Keratinocyte (primary cell): ENCODE data around the gene MADD. TPM values are rescaled to one million over a fixed set of nuclear protein-coding genes. Genes with fewer than 3 reads are reported as not detected.

Source experiments
- DNase-seq: peaks from one replicate; pipeline ENCODE4 v3.0.0-alpha.2; 2011; ENCODE audit warnings: low read depth, missing footprints, low spot score
- FAIRE-seq: peaks from 2 replicates; lab custom pipeline; 2011; peaks lifted over from hg19 to GRCh38; lab: Jason Lieb, UNC
- H2AFZ ChIP-seq: 2 replicates; pipeline ENCODE4 v1.6.0; 2012; ENCODE audit warnings: low read length, control low read depth, inconsistent platforms; ENCODE audit not compliant: control insufficient read depth
- H3K27ac ChIP-seq: 2 replicates; pipeline ENCODE4 v1.5.1; 2011; ENCODE audit warnings: low read length; ENCODE audit not compliant: control insufficient read depth, insufficient read depth
- H3K27me3 ChIP-seq: 3 replicates; pipeline ENCODE4 v1.6.0; 2011; ENCODE audit warnings: low read length; ENCODE audit not compliant: control insufficient read depth, insufficient read depth; ENCODE audit errors: extremely low read depth
- H3K36me3 ChIP-seq, 2 experiments: 2 replicates in 1 of 2; 3 replicates in 1 of 2; pipeline ENCODE4 v1.5.1; 2011; ENCODE audit warnings: low read length in 2 of 2, mild to moderate bottlenecking in 1 of 2; ENCODE audit not compliant: control insufficient read depth in 2 of 2, insufficient read depth in 2 of 2; ENCODE audit errors: extremely low read depth in 1 of 2
- H3K4me1 ChIP-seq: 3 replicates; pipeline ENCODE4 v1.5.1; 2011; ENCODE audit warnings: low read length; ENCODE audit not compliant: control insufficient read depth, insufficient read depth; ENCODE audit errors: extremely low read depth
- H3K4me2 ChIP-seq: 3 replicates; pipeline ENCODE4 v1.6.0; 2011; ENCODE audit warnings: low read depth, low read length; ENCODE audit not compliant: control insufficient read depth, insufficient read depth; ENCODE audit errors: extremely low read depth
- H3K4me3 ChIP-seq, 3 experiments: fragments of 200-600 bp in 1 of 3; sonication (generic) in 1 of 3; 2 replicates in 2 of 3; 3 replicates in 1 of 3; pipeline ENCODE4 v1.5.1; 2011 to 2016; ENCODE audit warnings: low read length in 3 of 3, mild to moderate bottlenecking in 3 of 3, control low read depth in 2 of 3, inconsistent platforms in 1 of 3, low read depth in 1 of 3, mixed read lengths in 1 of 3, mixed run types in 1 of 3, moderate library complexity in 1 of 3; ENCODE audit not compliant: control insufficient read depth in 2 of 3, insufficient read depth in 2 of 3; ENCODE audit errors: extremely low read depth in 1 of 3
- H3K79me2 ChIP-seq: 2 replicates; pipeline ENCODE4 v1.6.0; 2012; ENCODE audit warnings: low read length; ENCODE audit not compliant: control insufficient read depth, insufficient read depth
- H3K9ac ChIP-seq: 3 replicates; pipeline ENCODE4 v1.6.0; 2011; ENCODE audit warnings: low read length; ENCODE audit not compliant: control insufficient read depth, insufficient read depth; ENCODE audit errors: extremely low read depth
- H3K9me1 ChIP-seq: 3 replicates; pipeline ENCODE4 v1.6.0; 2011; ENCODE audit warnings: low read length; ENCODE audit not compliant: control insufficient read depth, insufficient read depth; ENCODE audit errors: extremely low read depth
- H3K9me3 ChIP-seq: 2 replicates; pipeline ENCODE4 v1.5.1; 2012; ENCODE audit warnings: low read depth, low read length; ENCODE audit not compliant: control insufficient read depth
- H4K20me1 ChIP-seq: 3 replicates; pipeline ENCODE4 v1.6.0; 2011; ENCODE audit warnings: low read length; ENCODE audit not compliant: control insufficient read depth, insufficient read depth; ENCODE audit errors: extremely low read depth
- EZH2 ChIP-seq: IDR thresholded peaks from one replicate; pipeline ENCODE4 v1.6.1; 2012; ENCODE audit warnings: inconsistent platforms, mild to moderate bottlenecking, low read length, moderate library complexity
- dilution Hi-C: fragments of 300-500 bp; cut with MboI; formaldehyde crosslinking; loops from one replicate; pipeline ENCODE4 v1.7.0; 2020; ENCODE audit warnings: low sequenced_read_pairs; ENCODE audit not compliant: extremely low pct_ligation_motif_present
- polyA plus RNA-seq, 5 experiments: library from polyadenylated mRNA; depleted of rRNA in 3 of 5; stranded (reverse) in 3 of 5; stranded (forward) in 1 of 5; unstranded in 1 of 5; fragments of >200 nt; gene quantifications; 1 replicate in 1 of 5; 2 replicates in 3 of 5; 3 replicates in 1 of 5; pipeline versions ENCODE4 v1.2.1 to v1.2.3, GENCODE V29; 2011 to 2012; ENCODE audit warnings: missing spikeins in 2 of 5, low read depth in 1 of 5, low replicate concordance in 1 of 5
- TF ChIP-seq, protein P1 (sequence below), 3 experiments: IDR thresholded peaks in 1 of 3; conservative IDR thresholded peaks in 1 of 3; optimal IDR thresholded peaks in 1 of 3; 2 replicates in 2 of 3; 3 replicates in 1 of 3; pipeline versions ENCODE3 to v1.5.1; 2011; ENCODE audit warnings: low read length in 3 of 3, mild to moderate bottlenecking in 3 of 3, moderate library complexity in 2 of 3, control low read depth in 1 of 3, inconsistent platforms in 1 of 3; ENCODE audit not compliant: insufficient read depth in 2 of 3; ENCODE audit errors: extremely low read depth in 1 of 3

The MADD gene
- polyA plus RNA-seq, 1 donor (not counting 4 experiments of a cell fraction or from before 2014, with no cell fraction given): 11.9 TPM

- no peak overlapping the region for H3K4me3 ChIP-seq
- H3K27ac ChIP-seq: no peak overlapping the region
- H3K4me2 ChIP-seq: no peak overlapping the region
- H2AFZ ChIP-seq: no peak overlapping the region
- H3K36me3 ChIP-seq: peaks cover 0 to 1% of the 10 kb centered on the region in 2 experiments
- FAIRE-seq: no peak
- H3K9me1 ChIP-seq: no peaks in the 10 kb centered on the region
- no peak for DNase-seq
- H3K27me3 ChIP-seq: no peaks in the 10 kb centered on the region
- H3K9me3 ChIP-seq: no peaks in the 10 kb centered on the region
- H4K20me1 ChIP-seq: no peaks in the 10 kb centered on the region
- H3K4me1 ChIP-seq: no peaks in the 10 kb centered on the region
- TF ChIP-seq, protein P1, sequence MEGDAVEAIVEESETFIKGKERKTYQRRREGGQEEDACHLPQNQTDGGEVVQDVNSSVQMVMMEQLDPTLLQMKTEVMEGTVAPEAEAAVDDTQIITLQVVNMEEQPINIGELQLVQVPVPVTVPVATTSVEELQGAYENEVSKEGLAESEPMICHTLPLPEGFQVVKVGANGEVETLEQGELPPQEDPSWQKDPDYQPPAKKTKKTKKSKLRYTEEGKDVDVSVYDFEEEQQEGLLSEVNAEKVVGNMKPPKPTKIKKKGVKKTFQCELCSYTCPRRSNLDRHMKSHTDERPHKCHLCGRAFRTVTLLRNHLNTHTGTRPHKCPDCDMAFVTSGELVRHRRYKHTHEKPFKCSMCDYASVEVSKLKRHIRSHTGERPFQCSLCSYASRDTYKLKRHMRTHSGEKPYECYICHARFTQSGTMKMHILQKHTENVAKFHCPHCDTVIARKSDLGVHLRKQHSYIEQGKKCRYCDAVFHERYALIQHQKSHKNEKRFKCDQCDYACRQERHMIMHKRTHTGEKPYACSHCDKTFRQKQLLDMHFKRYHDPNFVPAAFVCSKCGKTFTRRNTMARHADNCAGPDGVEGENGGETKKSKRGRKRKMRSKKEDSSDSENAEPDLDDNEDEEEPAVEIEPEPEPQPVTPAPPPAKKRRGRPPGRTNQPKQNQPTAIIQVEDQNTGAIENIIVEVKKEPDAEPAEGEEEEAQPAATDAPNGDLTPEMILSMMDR (optimal IDR thresholded peaks at IDR 0.05 in 1 of 3, IDR thresholded peaks at IDR 0.05 in 1 of 3, conservative IDR thresholded peaks at IDR 0.05 in 1 of 3; ENCODE audit: extremely low read depth in 1 of 3, insufficient read depth in 2 of 3, low read length in 3 of 3): no peak
- TF ChIP-seq EZH2: no peak
- no peaks in the 10 kb centered on the region for H3K79me2 ChIP-seq
- H3K9ac ChIP-seq: no peak overlapping the region
- dilution Hi-C loops: no loop called here
These were observed 65.8 kb downstream of the MADD start for GRCh38 chr11:47335733-47336132.

DNA sequence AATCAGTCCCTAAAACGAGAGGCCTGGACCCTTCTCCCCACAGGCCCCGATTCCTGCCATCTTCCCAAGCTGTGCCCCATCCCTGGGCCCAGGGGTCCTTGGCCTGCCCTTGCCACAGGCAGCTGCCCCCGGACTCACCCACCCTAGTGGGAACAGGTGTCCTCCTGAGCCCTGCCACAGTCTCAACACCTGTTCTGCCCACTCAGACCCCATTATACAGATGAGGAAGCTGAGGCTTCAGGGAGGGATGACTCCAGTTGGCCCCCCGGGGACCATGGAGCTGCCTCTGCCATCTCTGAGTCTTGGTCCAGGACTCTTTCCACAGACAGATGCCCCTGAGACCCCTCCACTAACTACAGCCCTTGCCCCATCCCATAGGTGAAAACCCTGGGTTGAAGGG lies 66.7 kb downstream of the MADD start:
- dilution Hi-C loops: no loop called here
- Histone ChIP-seq H3K9me1 (no peaks in the 10 kb centered on the region), H3K36me3 (no peaks in the 10 kb centered on the region), H3K79me2 (no peaks in the 10 kb centered on the region), H2AFZ (no peak overlapping the region), H3K9me3 (no peaks in the 10 kb centered on the region), H3K9ac (no peak overlapping the region), H3K4me3 (no peak overlapping the region), H3K4me2 (no peak overlapping the region), H4K20me1 (no peaks in the 10 kb centered on the region), H3K27me3 (no peaks in the 10 kb centered on the region), H3K27ac (no peak overlapping the region), H3K4me1 (no peaks in the 10 kb centered on the region)
- no peak for DNase-seq
- no peak for TF ChIP-seq EZH2
- TF ChIP-seq, protein P1 (optimal IDR thresholded peaks at IDR 0.05 in 1 of 3, IDR thresholded peaks at IDR 0.05 in 1 of 3, conservative IDR thresholded peaks at IDR 0.05 in 1 of 3; ENCODE audit: extremely low read depth in 1 of 3, insufficient read depth in 2 of 3, low read length in 3 of 3): no peak
- FAIRE-seq: no peak
